HG03196 (cell line): ENCODE measurements around the gene TMEM117.
A peak's percentile ranks its signal among the peaks of the same experiment; 100 is the strongest.
"Not testable (repeated sequence)": the region's sequence is repeated elsewhere in the genome, so short reads cannot be mapped to it uniquely, and the experiment has no call there.

Source experiments
- ATAC-seq: cut with Tn5 transposase; IDR thresholded peaks from one replicate; pipeline ENCODE4 v1.9.1; 2021; ENCODE audit not compliant: unreplicated experiment

Gene TMEM117

DNA sequence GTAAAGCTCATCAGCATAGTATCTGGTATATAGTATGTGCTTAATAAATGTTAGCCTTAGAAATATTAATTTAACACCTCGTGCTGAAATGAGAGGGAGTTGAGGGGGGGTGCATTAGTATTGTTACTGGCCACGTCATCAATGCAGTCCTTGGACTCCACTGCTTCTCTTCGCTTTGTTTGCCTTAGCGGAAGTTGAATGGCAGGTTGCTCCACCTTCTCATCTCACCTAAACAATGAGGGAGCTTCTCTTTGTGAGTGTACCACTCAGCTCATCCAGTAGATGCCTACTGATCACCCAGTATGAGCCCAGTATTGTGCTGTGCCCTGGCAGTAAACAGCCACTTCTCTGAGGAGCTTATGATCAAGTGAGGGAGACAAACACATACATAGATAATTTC lies 4.5 kb downstream of the TMEM117 start:
- ATAC-seq: no peak

DNA sequence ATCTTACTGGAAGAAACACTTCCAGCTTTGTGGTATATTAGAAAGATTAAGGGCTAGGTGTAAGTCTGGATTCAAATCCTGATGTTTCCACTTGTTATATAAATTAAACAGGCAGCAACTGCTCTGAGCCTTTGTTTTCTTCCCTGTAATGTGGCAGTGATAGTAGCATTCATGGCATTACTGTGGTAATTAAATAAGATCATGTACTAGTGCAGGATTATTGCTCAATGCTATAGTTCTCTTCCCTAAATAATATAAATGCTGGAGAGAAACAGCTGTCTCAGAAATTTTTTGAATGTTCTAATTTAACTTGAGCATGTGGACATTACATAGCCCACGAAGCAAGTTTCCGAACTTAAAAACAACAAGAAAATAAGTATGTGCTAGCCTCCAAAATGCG lies 5.4 kb downstream of the TMEM117 start:
- ATAC-seq: no peak

DNA sequence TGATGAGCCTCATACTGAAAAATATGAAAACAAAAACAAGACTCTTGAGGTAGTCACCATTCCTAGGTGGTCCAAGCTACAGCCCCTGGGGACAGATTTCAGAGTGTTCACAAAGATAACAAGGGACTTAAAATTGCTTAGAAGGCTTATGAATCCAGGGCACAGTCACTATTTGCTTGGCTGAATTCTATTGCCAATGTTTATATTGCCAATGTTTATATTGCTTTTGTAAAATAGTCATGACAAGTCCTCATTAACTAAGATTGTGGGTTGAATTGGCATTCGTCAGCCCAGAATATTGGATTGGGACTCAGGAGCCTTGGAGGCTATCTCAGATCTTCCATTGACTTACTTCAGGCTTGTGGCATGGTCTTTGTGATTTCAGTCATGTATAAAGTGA lies 6.4 kb downstream of the TMEM117 start:
- ATAC-seq: no peak

DNA sequence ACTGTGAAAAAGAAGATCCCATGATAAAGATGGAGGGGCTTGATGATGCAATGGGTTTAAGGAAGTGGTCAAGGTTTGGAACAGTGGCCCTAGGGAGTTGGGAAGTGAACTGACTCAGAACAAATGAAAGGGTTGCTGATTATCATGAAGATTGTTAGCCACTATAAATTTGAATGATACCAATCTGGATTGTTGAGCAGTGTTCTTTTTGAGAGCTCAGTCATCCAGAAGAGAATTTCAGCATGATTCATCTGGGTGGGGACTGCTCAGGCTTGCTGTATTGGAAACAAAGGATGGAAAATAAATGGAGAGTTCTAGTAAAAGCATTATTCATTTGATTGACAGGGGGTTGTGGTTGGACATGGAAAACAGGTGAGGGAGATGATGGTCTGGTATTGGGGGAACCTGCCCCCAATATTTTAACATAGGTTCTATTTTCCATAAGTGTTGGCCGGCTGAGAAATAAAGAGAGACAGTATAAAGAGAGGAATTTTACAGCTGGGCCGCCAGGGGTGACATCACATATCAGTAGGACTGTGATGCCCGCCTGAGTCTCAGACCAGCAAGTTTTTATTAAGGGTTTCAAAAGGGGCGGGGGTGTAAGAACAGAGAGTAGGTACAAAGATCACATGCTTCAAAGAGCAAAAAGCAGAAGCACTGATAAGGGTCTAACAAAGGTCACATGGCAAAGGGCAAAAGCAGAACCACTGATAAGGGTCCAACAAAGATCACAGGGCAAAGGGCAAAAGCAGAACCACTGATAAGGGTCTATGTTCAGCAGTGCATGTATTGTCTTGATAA lies 11.7 kb downstream of the TMEM117 start:
- ATAC-seq: not testable (repeated sequence)

GRCh38 chr12:43848226-43848507 lies 12.3 kb downstream of the TMEM117 start:
- no peak for ATAC-seq

DNA sequence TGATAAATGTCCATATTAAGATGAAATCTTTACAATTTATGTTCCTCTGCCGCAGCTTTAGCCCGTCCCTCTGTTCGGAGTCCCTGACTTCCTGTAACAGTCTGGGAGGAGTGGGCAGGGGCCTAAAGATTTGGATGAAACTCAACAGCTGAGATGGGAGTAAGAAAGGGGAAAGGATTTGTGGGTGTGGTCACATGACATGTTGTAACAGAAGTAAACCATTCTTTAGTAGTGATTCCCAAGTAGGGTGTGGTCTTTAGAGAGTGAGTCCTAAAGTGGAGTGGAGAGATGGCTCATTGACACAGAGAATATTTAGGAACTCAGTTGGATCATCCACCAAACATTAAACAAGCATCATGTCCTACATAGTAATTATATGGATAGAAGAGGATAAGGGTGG lies 12.9 kb downstream of the TMEM117 start:
- ATAC-seq: no peak

DNA sequence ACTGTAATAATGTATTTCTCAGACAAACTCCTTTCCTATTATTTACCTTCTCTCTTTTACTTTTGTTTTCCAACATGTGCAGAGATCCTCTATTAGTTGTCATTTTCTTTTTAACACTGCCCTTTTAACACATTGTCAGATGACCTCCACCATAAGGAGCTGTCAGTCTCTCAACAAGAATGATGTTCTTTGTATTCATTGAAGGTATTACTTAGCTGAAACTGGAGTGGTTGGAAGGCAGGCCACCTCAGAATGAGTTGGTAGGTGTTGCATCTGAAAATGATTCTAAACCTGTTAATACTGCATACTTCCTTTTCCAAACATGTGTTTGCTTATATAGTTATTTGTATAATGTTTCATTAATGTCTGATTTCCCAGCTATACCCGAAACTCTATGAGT lies 16.9 kb downstream of the TMEM117 start:
- no peak for ATAC-seq

- ATAC-seq: no peak
These were observed 21.1 kb downstream of the TMEM117 start for GRCh38 chr12:43856972-43857371.

GRCh38 chr12:43858096-43858495 lies 22.2 kb downstream of the TMEM117 start:
- no peak for ATAC-seq

GRCh38 chr12:43858991-43859390 lies 23.1 kb downstream of the TMEM117 start:
- ATAC-seq: no peak

GRCh38 chr12:43861015-43861839 lies 25.3 kb downstream of the TMEM117 start:
- no peak for ATAC-seq

DNA sequence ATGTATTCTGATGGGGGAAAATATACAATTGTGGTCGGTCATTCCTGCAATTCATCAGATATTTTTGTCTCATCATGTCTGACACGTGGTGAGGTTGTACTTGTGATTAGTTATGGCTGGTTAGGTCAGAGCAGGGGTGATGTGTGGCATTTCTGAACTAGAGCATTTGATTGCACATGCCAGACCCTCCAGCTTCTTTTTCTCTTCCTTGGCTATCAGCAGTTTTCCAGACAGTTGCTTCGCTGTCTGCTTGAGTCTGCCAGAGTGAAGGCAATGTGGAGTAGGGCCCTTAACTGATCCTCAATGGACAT lies 25.9 kb downstream of the TMEM117 start:
- no peak for ATAC-seq

GRCh38 chr12:43863770-43864366 lies 28.0 kb downstream of the TMEM117 start:
- no peak for ATAC-seq

DNA sequence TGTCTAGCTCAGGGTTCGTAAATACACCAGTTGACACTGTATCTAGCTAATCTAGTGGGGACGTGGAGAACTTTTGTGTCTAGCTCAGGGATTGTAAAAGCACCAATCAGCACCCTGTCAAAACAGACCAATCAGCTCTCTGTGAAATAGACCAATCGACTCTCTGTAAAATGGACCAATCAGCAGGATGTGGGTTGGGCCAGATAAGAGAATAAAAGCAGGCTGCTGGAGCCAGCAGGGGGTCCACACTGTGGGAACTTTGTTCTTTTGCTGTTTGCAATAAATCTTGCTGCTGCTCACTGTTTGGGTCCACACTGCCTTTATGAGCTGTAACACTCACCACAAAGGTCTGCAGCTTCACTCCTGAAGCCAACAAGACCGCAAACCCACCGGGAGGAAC lies 28.7 kb downstream of the TMEM117 start:
- not testable (repeated sequence) for ATAC-seq

DNA sequence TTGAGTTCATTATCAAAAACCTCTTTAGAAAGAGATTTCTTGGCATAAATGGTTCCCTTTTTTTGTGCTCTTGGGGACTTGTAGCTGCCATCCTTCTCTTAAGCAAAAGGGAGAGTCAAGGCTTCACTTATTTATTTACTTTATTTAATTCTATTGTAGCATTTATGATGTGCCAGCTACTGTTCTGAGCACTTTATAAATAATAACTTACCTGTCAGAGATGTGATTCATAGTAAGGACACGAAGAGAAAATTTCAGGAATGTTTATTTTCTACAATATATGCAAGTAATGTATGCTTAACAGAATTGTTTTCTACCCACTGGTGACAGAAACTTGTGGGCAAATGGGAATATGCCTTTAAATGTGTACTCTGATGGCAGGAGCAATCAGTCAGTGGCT lies 33.3 kb downstream of the TMEM117 start:
- ATAC-seq: no peak

DNA sequence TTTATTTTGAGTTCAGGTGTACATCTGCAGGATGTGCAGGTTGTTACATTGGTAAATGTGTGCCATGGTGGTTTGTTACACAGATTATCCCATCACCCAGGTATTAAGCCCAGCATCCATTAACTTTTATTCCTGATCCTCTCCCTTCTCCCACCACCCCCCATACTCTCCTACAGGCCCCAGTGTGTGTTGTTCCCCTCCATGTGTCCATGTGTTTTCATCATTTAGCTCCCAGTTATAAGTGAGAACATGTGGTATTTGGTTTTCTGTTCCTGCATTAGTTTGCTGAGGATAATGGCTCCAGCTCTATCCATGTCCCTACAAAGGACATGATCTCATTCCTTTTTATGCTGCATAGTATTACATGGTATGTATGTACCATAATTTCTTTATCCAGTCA lies 33.9 kb downstream of the TMEM117 start:
- ATAC-seq: not testable (repeated sequence)

GRCh38 chr12:43871258-43871657 lies 35.4 kb downstream of the TMEM117 start:
- ATAC-seq: not testable (repeated sequence)

- no peak for ATAC-seq
These were observed 36.5 kb downstream of the TMEM117 start for GRCh38 chr12:43872396-43872795.

DNA sequence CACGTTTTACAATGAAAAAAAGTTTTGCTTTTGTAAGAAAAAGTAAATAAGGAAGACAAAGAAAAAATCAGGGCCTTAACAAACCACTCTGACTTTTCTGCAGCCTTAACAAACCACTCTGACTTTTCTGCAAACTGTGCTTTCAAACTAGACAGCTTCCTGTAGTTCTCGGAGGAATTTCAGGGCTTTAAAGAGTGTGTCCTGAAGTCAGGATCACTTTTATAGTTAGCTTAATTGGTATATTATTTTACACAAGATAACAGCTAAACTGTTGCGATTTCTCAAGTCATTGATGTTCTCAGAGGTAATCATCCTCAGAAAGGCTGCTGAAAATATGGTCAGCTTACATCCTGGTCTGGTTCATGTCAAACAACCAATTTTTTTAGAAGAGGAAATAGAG lies 42.2 kb downstream of the TMEM117 start:
- no peak for ATAC-seq

- no peak for ATAC-seq
These were observed 44.7 kb downstream of the TMEM117 start for GRCh38 chr12:43880547-43880946.

DNA sequence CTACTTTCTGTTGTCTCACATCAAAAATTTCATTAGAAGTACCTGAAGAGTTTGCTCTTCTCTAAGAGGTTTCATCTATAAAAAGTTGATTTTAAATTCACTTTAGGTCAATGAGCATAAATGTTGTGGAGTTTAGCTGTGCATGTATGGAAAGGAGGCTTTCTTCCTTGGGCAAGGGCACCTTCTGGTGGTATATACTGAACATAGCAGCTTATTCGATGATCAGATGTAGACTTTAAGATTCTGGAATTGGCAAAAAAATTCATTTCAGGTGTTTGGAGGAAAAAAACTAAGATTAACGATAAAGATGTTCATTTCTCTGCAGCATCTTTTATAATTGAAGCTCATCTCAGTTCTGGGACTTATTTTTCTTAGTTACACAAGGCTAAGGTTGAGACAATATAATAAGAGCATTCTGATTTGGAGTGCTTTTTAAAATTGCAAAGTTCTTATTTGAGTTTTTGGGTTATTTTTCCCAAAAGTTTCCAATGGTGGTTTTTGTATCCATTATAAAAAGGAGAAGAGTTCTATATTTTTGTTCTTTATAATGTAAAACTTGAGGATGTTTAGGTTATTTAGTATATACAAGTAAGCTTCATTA lies 46.8 kb downstream of the TMEM117 start:
- ATAC-seq: peak; percentile 84

GRCh38 chr12:43883311-43883710 lies 47.4 kb downstream of the TMEM117 start:
- no peak for ATAC-seq
